A172 (cell line): Measurements from ENCODE around the gene KLF16. TPM values are rescaled to one million over a fixed set of nuclear protein-coding genes. Genes with fewer than 3 reads are reported as not detected.

Source experiments
- DNase-seq: peaks from one replicate; pipeline ENCODE4 v3.0.0-alpha.2; 2015; ENCODE audit warnings: low spot score
- total RNA-seq: library from RNA; depleted of rRNA; stranded (reverse); fragments of >200 nt; shearing (Covaris generic); gene quantifications from 2 replicates; pipeline ENCODE4 v1.2.3, GENCODE V29; 2014; rRNA removed

The KLF16 gene
- total RNA-seq, 1 experiment from 2014 or later: 8.2 TPM

GRCh38 chr19:1807695-1808394 lies 55.5 kb downstream of the KLF16 start:
- DNase-seq: no peak

GRCh38 chr19:1807030-1807694 lies 56.2 kb downstream of the KLF16 start:
- no peak for DNase-seq

- DNase-seq: no peak
Observed at GRCh38 chr19:1806184-1807029, 57.0 kb downstream of the KLF16 start.

GRCh38 chr19:1805401-1806183 lies 57.8 kb downstream of the KLF16 start:
- DNase-seq: no peak

GRCh38 chr19:1804858-1805257 lies 58.5 kb downstream of the KLF16 start:
- no peak for DNase-seq

Other genes with a start within 250 kb of the KLF16 start
- gene TCF3, start 211.0 kb downstream of the KLF16 start, total RNA-seq: 219 and 238 TPM in 2 replicates
- not detected in 2 replicates for gene ONECUT3, start 110.1 kb downstream of the KLF16 start, total RNA-seq
- gene ATP8B3, start 51.3 kb downstream of the KLF16 start, total RNA-seq: 8.6 and 12.4 TPM in 2 replicates
- 8.0 and 30.4 TPM in 2 replicates for gene REXO1, start 15.1 kb downstream of the KLF16 start, total RNA-seq
- 72.6 and 120 TPM in 2 replicates for gene ABHD17A, start 21.9 kb upstream of the KLF16 start, total RNA-seq
- 2.3 and 3.7 TPM in 2 replicates for gene ADAT3, start 41.8 kb upstream of the KLF16 start, total RNA-seq
- 71.1 and 134 TPM in 2 replicates for gene SCAMP4, start 41.8 kb upstream of the KLF16 start, total RNA-seq
- 83.5 and 88.1 TPM in 2 replicates for gene CSNK1G2, start 77.6 kb upstream of the KLF16 start, total RNA-seq
- 54.7 and 60.4 TPM in 2 replicates for gene BTBD2, start 152.1 kb upstream of the KLF16 start, total RNA-seq
- 40.4 and 53.8 TPM in 2 replicates for gene MKNK2, start 187.7 kb upstream of the KLF16 start, total RNA-seq
- gene MOB3A, start 232.7 kb upstream of the KLF16 start, total RNA-seq: 17.4 and 21.5 TPM in 2 replicates
- gene IZUMO4, start 233.3 kb upstream of the KLF16 start, total RNA-seq: 2.7 and 2.8 TPM in 2 replicates